GM19099 (cell line): ENCODE data around the gene FEZF2.

Experiments
- POLR2A ChIP-seq: IDR thresholded peaks from 3 replicates; pipeline ENCODE4 v1.6.1; 2011; ENCODE audit warnings: low read depth; ENCODE audit not compliant: insufficient read length; ENCODE audit errors: extremely low read depth

FEZF2 gene

GRCh38 chr3:62373215-62373614 is at the start of gene FEZF2:
FEZF2 (minus strand) TSS chr3:62373550; CDS start chr3:62372868, 682 bp downstream.
- no peak for TF ChIP-seq POLR2A

GRCh38 chr3:62421207-62421606 is 47.9 kb upstream of the FEZF2 start:
- TF ChIP-seq POLR2A = no peak

- no peak for TF ChIP-seq POLR2A
Observed at GRCh38 chr3:62416144-62416543, 42.8 kb upstream of the FEZF2 start.

GRCh38 chr3:62415312-62415801 is 42.0 kb upstream of the FEZF2 start:
- TF ChIP-seq POLR2A = no peak

- no peak for TF ChIP-seq POLR2A
Observed at GRCh38 chr3:62414786-62415185, 41.4 kb upstream of the FEZF2 start.

- no peak for TF ChIP-seq POLR2A
Observed at GRCh38 chr3:62413687-62414086, 40.3 kb upstream of the FEZF2 start.

GRCh38 chr3:62406945-62407344 is 33.6 kb upstream of the FEZF2 start:
- no peak for TF ChIP-seq POLR2A

- no peak for TF ChIP-seq POLR2A
Observed at GRCh38 chr3:62405566-62405965, 32.2 kb upstream of the FEZF2 start.

GRCh38 chr3:62405135-62405534 is 31.8 kb upstream of the FEZF2 start:
- no peak for TF ChIP-seq POLR2A

GRCh38 chr3:62404321-62404720 is 31.0 kb upstream of the FEZF2 start:
- TF ChIP-seq POLR2A = no peak

- TF ChIP-seq POLR2A = no peak
Observed at GRCh38 chr3:62403765-62404164, 30.4 kb upstream of the FEZF2 start.

GRCh38 chr3:62392626-62393292 is 19.4 kb upstream of the FEZF2 start:
- TF ChIP-seq POLR2A = no peak

- TF ChIP-seq POLR2A = no peak
Observed at GRCh38 chr3:62387251-62387650, 13.9 kb upstream of the FEZF2 start.

- no peak for TF ChIP-seq POLR2A
Observed at GRCh38 chr3:62379321-62379798, 6.0 kb upstream of the FEZF2 start.

GRCh38 chr3:62378921-62379320 is 5.6 kb upstream of the FEZF2 start:
- no peak for TF ChIP-seq POLR2A

GRCh38 chr3:62378311-62378789 is 5.0 kb upstream of the FEZF2 start:
- TF ChIP-seq POLR2A = no peak
